NCI-H2171 treated with DMSO at 0.1 percent for 48 hours (cell line): ENCODE measurements around the gene RCCD1.
A peak's percentile ranks its signal among the peaks of the same experiment; 100 is the strongest.
"Not testable (repeated sequence)": the region's sequence is repeated elsewhere in the genome, so short reads cannot be mapped to it uniquely, and the experiment has no call there.

Source experiments
- DNase-seq: peaks from one replicate; lab custom pipeline; 2025; lab: John Stamatoyannopoulos, UW

The RCCD1 gene

GRCh38 chr15:90954712-90955623, at the start of gene RCCD1:
Gene RCCD1, plus strand, starts transcription at chr15:90954884. Its CDS starts 1,851 bp downstream, at chr15:90956735.
- DNase-seq, result peak; percentile 92

- DNase-seq, result no peak
These were observed 49.1 kb upstream of the RCCD1 start for GRCh38 chr15:90905306-90906180.

- DNase-seq, result no peak
These were observed 48.4 kb upstream of the RCCD1 start for GRCh38 chr15:90906181-90906849.

GRCh38 chr15:90907051-90907660, 47.5 kb upstream of the RCCD1 start:
- no peak for DNase-seq

- no peak for DNase-seq
These were observed 46.7 kb upstream of the RCCD1 start for GRCh38 chr15:90907838-90908507.

- DNase-seq, result not testable (repeated sequence)
These were observed 45.2 kb upstream of the RCCD1 start for GRCh38 chr15:90909449-90909848.

GRCh38 chr15:90909976-90910375, 44.7 kb upstream of the RCCD1 start:
- no peak for DNase-seq

- no peak for DNase-seq
These were observed 44.0 kb upstream of the RCCD1 start for GRCh38 chr15:90910441-90911301.

- DNase-seq, result no peak
These were observed 43.4 kb upstream of the RCCD1 start for GRCh38 chr15:90911302-90911623.

GRCh38 chr15:90911906-90912769, 42.5 kb upstream of the RCCD1 start:
- DNase-seq, result no peak

GRCh38 chr15:90912770-90913075, 42.0 kb upstream of the RCCD1 start:
- no peak for DNase-seq

- DNase-seq, result no peak
These were observed 41.2 kb upstream of the RCCD1 start for GRCh38 chr15:90913398-90913944.

- DNase-seq, result no peak
These were observed 40.2 kb upstream of the RCCD1 start for GRCh38 chr15:90914305-90915080.

GRCh38 chr15:90915216-90915807, 39.4 kb upstream of the RCCD1 start:
- peak; percentile 75 for DNase-seq

- DNase-seq, result no peak
These were observed 38.8 kb upstream of the RCCD1 start for GRCh38 chr15:90915808-90916440.

- DNase-seq, result no peak
These were observed 38.2 kb upstream of the RCCD1 start for GRCh38 chr15:90916461-90916860.

GRCh38 chr15:90917569-90917968, 37.1 kb upstream of the RCCD1 start:
- DNase-seq, result no peak
